Activated T-cell treated with anti-CD3 and anti-CD28 coated beads for 48 hours (primary cell): ENCODE measurements around the gene RAB5B.
"Not testable (repeated sequence)": the region's sequence is repeated elsewhere in the genome, so short reads cannot be mapped to it uniquely, and the experiment has no call there.

Experiments used
- DNase-seq: peaks from one replicate; pipeline ENCODE4 v3.0.0-alpha.2; 2020; ENCODE audit warnings: low read depth

Gene RAB5B

GRCh38 chr12:55942055-55942454 is 31.8 kb upstream of the RAB5B start:
- DNase-seq: no peak

- DNase-seq: no peak
These were observed 31.2 kb upstream of the RAB5B start for GRCh38 chr12:55942577-55943136.

- DNase-seq: no peak
These were observed 27.3 kb upstream of the RAB5B start for GRCh38 chr12:55946553-55946952.

GRCh38 chr12:55955344-55955743 is 18.5 kb upstream of the RAB5B start:
- DNase-seq: no peak

- peak; percentile 27 for DNase-seq
These were observed 17.9 kb upstream of the RAB5B start for GRCh38 chr12:55955800-55956508.

- DNase-seq: no peak
These were observed 16.6 kb upstream of the RAB5B start for GRCh38 chr12:55957106-55957859.

- no peak for DNase-seq
These were observed 10.1 kb upstream of the RAB5B start for GRCh38 chr12:55963760-55964159.

- no peak for DNase-seq
These were observed 8.6 kb upstream of the RAB5B start for GRCh38 chr12:55965240-55965639.

- DNase-seq: no peak
These were observed 7.9 kb upstream of the RAB5B start, which contains the start of gene PMEL for GRCh38 chr12:55965941-55966407. TSS of gene PMEL (minus strand) at chr12:55966042. CDS start at chr12:55966011, 31 bp downstream.

- peak; percentile 91 for DNase-seq
These were observed 7.2 kb upstream of the RAB5B start, which contains the start of gene CDK2 for GRCh38 chr12:55966408-55967281. TSS of gene CDK2 (plus strand) at chr12:55966830. CDS start at chr12:55967009, 179 bp downstream.

- no peak for DNase-seq
These were observed 4.5 kb upstream of the RAB5B start for GRCh38 chr12:55969356-55969755.

GRCh38 chr12:55970775-55971174 is 3.1 kb upstream of the RAB5B start:
- no peak for DNase-seq

GRCh38 chr12:55972042-55972441 is 1.8 kb upstream of the RAB5B start:
- no peak for DNase-seq

GRCh38 chr12:55972456-55972855 is 1.4 kb upstream of the RAB5B start:
- no peak for DNase-seq

GRCh38 chr12:55972911-55973598 is 823 bp upstream of the RAB5B start:
- no peak for DNase-seq

- DNase-seq: no peak
These were observed 441 bp downstream of the RAB5B start for GRCh38 chr12:55974308-55974730.

GRCh38 chr12:55978393-55978792 is 4.5 kb downstream of the RAB5B start:
- DNase-seq: no peak

GRCh38 chr12:55979069-55979468 is 5.2 kb downstream of the RAB5B start:
- DNase-seq: no peak

- DNase-seq: not testable (repeated sequence)
These were observed 8.0 kb downstream of the RAB5B start for GRCh38 chr12:55981882-55982281.

- no peak for DNase-seq
These were observed 8.6 kb downstream of the RAB5B start for GRCh38 chr12:55982319-55982936.
